K562 (cell line): ENCODE results near the gene NBPF11. TPM values are rescaled to one million over a fixed set of nuclear protein-coding genes. Genes with fewer than 3 reads are reported as not detected.
A peak's percentile ranks its signal among the peaks of the same experiment; 100 is the strongest.
"Not testable (repeated sequence)": the region's sequence is repeated elsewhere in the genome, so short reads cannot be mapped to it uniquely, and the experiment has no call there.

Experiments used
- ATAC-seq: fragments of 200-7000 bp; cut with Tn5 transposase; 3 replicates; pipeline ENCODE4 v1.9.1; 2020; ENCODE audit warnings: moderate library complexity
- BruUV-seq: library from RNA; stranded (reverse); fragments of 400-500 nt; replicated peaks from 2 replicates; lab custom pipeline; 2021; lab: Mats Ljungman, UMichigan
- CTCF ChIA-PET: fragments of 300-600 bp; formaldehyde crosslinking; extraction: SDS; loops from one replicate; lab custom pipeline; 2021; ENCODE audit warnings: low intra/inter-chr PET ratio; lab: Yijun Ruan, JAX
- POLR2A ChIA-PET: fragments of 300-600, 350-650 bp; sonication (Branson Sonifier 250); formaldehyde crosslinking; extraction: SDS; loops from one replicate; lab custom pipeline; 2021; ENCODE audit warnings: antibody characterized with exemption, inconsistent platforms; lab: Yijun Ruan, JAX
- DNase-seq, 4 experiments: peaks; one replicate each; pipeline versions ENCODE4 v3.0.0 to v3.0.0-alpha.2; 2011 to 2018; ENCODE audit warnings: low spot score in 3 of 4, mixed read lengths in 3 of 4; ENCODE audit errors: extremely low read depth in 1 of 4
- FAIRE-seq: peaks from 2 replicates; lab custom pipeline; 2011; peaks lifted over from hg19 to GRCh38; lab: Jason Lieb, UNC
- H2AFZ ChIP-seq: 2 replicates; pipeline ENCODE4 v1.6.0; 2011; ENCODE audit warnings: low read depth, low read length, control low read depth, inconsistent platforms
- H3K27ac ChIP-seq: fragments of 200-600 bp; 3 replicates; pipeline ENCODE4 v1.8.0; 2011; ENCODE audit warnings: low read depth, mild to moderate bottlenecking, control low read depth, inconsistent platforms, low read length, moderate library complexity, mixed read lengths; ENCODE audit errors: extremely low read depth
- H3K27me3 ChIP-seq, 2 experiments: fragments of 300-600 bp in 1 of 2; 2 replicates in 1 of 2; 3 replicates in 1 of 2; pipeline versions ENCODE4 v1.6.0 to v1.8.0; 2011; ENCODE audit warnings: inconsistent platforms in 2 of 2, low read length in 2 of 2, mild to moderate bottlenecking in 1 of 2, mixed read lengths in 1 of 2, moderate library complexity in 1 of 2; ENCODE audit not compliant: control insufficient read depth in 2 of 2, insufficient read depth in 2 of 2
- H3K36me3 ChIP-seq: fragments of 300-600 bp; 3 replicates; pipeline ENCODE4 v1.8.0; 2011; ENCODE audit warnings: mild to moderate bottlenecking, low read length, inconsistent platforms; ENCODE audit not compliant: control insufficient read depth, insufficient read depth
- H3K4me1 ChIP-seq, 2 experiments: fragments of 200-600 bp in 1 of 2; replicated peaks in 1 of 2; 2 replicates in 1 of 2; 3 replicates in 1 of 2; pipeline versions ENCODE4 v1.5.1 to v1.8.0; 2011; ENCODE audit warnings: inconsistent platforms in 2 of 2, low read length in 2 of 2, mild to moderate bottlenecking in 1 of 2, mixed read lengths in 1 of 2, moderate library complexity in 1 of 2; ENCODE audit not compliant: control insufficient read depth in 2 of 2, insufficient read depth in 2 of 2
- H3K4me2 ChIP-seq: 2 replicates; pipeline ENCODE4 v1.6.1; 2011; ENCODE audit warnings: low read length, control low read depth, inconsistent platforms, mixed read lengths; ENCODE audit not compliant: insufficient read depth
- H3K4me3 ChIP-seq: fragments of 200-600 bp; sonication (generic), shearing (Covaris generic); 2 replicates; pipeline ENCODE4 v1.5.1; 2016; ENCODE audit warnings: control low read depth, inconsistent platforms
- H3K79me2 ChIP-seq: fragments of 200-600 bp; 3 replicates; pipeline ENCODE4 v1.8.0; 2011; ENCODE audit warnings: low read length, inconsistent platforms; ENCODE audit not compliant: control insufficient read depth, insufficient read depth
- H3K9ac ChIP-seq, 2 experiments: 2 replicates each; pipeline versions ENCODE4 v1.6.0 to v1.6.1; 2011; ENCODE audit warnings: low read depth in 2 of 2, low read length in 2 of 2, control low read depth in 1 of 2, inconsistent platforms in 1 of 2, mild to moderate bottlenecking in 1 of 2, mixed read lengths in 1 of 2; ENCODE audit not compliant: insufficient read depth in 1 of 2
- H3K9me1 ChIP-seq: one replicate; pipeline ENCODE4 v1.6.0; 2011; ENCODE audit warnings: inconsistent platforms, mild to moderate bottlenecking, low read length, moderate library complexity; ENCODE audit not compliant: control insufficient read depth, insufficient read depth
- H3K9me3 ChIP-seq: replicated peaks from 2 replicates; pipeline ENCODE4 v1.5.1; 2011; ENCODE audit warnings: low read depth, low read length, inconsistent platforms; ENCODE audit not compliant: control insufficient read depth, insufficient read depth
- H4K20me1 ChIP-seq: replicated peaks from 2 replicates; pipeline ENCODE4 v1.6.1; 2011; ENCODE audit warnings: low read length, inconsistent platforms, mixed read lengths; ENCODE audit not compliant: control insufficient read depth, insufficient read depth
- RAD21 ChIP-seq, 2 experiments: fragments of 250-450 bp in 1 of 2; fragments of 450-650 bp in 1 of 2; sonication (Bioruptor Pico) in 1 of 2; formaldehyde crosslinking in 1 of 2; IDR thresholded peaks in 1 of 2; conservative IDR thresholded peaks in 1 of 2; 2 replicates each; pipeline versions ENCODE4 v1.4.0 to v1.8.0; 2020 to 2022; ENCODE audit warnings: mild to moderate bottlenecking in 2 of 2, moderate library complexity in 1 of 2
- WGBS: fragments of 100-300 bp; shearing (Covaris generic); methylation state at CpG from one replicate; pipeline ENCODE4 v1.1.6; 2016; ENCODE audit warnings: low coverage, mixed read lengths; ENCODE audit not compliant: insufficient coverage; ENCODE audit errors: missing lambda C conversion rate; 5-methylcytosine and 5-hydroxymethylcytosine counted together
- in situ Hi-C: fragments of 300-500 bp; cut with MboI; formaldehyde crosslinking; loops from 4 replicates; pipeline ENCODE4 v1.15.0; 2018; ENCODE audit warnings: inconsistent platforms, mixed read lengths
- intact Hi-C: fragments of 100-400 bp; cut with micrococcal nuclease; formaldehyde crosslinking; loops from 2 replicates; pipeline ENCODE4 v1.14.2; 2022
- polyA plus RNA-seq, 8 experiments: library from polyadenylated mRNA; depleted of rRNA in 4 of 8; stranded (reverse) in 5 of 8; unstranded in 3 of 8; fragments of >200 nt; fragmentation: Nextera tagmentation in 2 of 8; fragmentation: Illumina TruSeq in 1 of 8; extraction: Ambion mirVana in 2 of 8; extraction: Trizol in 1 of 8; gene quantifications; 2 replicates each; pipeline versions ENCODE4 v1.2.1 to v1.2.3, GENCODE V29; 2011 to 2014; ENCODE audit warnings: inconsistent platforms in 1 of 8, missing spikeins in 1 of 8
- total RNA-seq, 7 experiments: library from RNA; depleted of rRNA in 6 of 7; stranded (reverse); fragments of >200 nt in 6 of 7; fragmentation: Illumina TruSeq in 2 of 7; extraction: Trizol in 2 of 7; gene quantifications; 2 replicates each; pipeline versions ENCODE4 v1.2.1 to v1.2.3, GENCODE V29; 2011 to 2021; ENCODE audit warnings: low replicate concordance in 1 of 7

The NBPF11 gene
- total and polyA plus RNA-seq, 9 of the 15 experiments (the other 6 are each of a cell fraction or from before 2014, with no cell fraction given): 2.8 to 17.0 (median 8.0) TPM

DNA sequence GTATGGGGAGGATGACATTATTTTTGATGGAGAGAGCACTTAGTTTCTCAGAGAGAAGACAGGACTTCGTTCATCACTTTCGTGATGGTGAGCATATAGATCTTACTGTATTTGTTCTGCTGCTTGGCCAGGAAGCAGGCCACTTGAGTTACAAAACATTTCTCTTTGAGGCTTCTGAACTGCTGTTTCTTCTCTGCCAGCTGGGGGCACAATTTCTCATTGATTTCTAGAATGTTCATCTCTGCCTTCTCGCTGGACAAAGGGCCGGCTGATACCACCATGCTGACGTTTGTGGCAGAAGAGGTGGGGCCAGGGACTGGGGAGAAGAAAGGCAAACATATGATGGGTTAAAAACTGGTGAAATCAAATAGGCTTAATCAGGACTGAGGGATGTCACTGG is 31.7 kb downstream of the NBPF11 start:
- CTCF ChIA-PET, H3K79me2 ChIP-seq, H3K4me2 ChIP-seq, H3K27me3 ChIP-seq: not testable (repeated sequence)
- peak in 1 of 2 experiments; percentile 29; a peak in 2 of 4 replicates for TF ChIP-seq RAD21 (CRISPR knock-in tag; conservative IDR thresholded peaks at IDR 0.05 in 1 of 2, IDR thresholded peaks at IDR 0.05 in 1 of 2)
- TF ChIP-seq, all 486 proteins: peak for 1; not testable (repeated sequence) for 485
- H2AFZ ChIP-seq, BruUV-seq, H3K9me3 ChIP-seq, H3K9ac ChIP-seq, H3K27ac ChIP-seq, H4K20me1 ChIP-seq, H3K4me1 ChIP-seq, H3K9me1 ChIP-seq, H3K4me3 ChIP-seq, FAIRE-seq, intact Hi-C loops, H3K36me3 ChIP-seq, in situ Hi-C loops, ATAC-seq: not testable (repeated sequence)
- WGBS: 81% methylated on average over 2 of the region's 5 CpGs
- DNase-seq: peak in 1 of 4 experiments; percentile 9
- POLR2A ChIA-PET: interaction anchor here (0.9 kb wide), 1 partner anchor 300 kb away, joined by 3 read pairs; no protein-coding TSS in a partner anchor

DNA sequence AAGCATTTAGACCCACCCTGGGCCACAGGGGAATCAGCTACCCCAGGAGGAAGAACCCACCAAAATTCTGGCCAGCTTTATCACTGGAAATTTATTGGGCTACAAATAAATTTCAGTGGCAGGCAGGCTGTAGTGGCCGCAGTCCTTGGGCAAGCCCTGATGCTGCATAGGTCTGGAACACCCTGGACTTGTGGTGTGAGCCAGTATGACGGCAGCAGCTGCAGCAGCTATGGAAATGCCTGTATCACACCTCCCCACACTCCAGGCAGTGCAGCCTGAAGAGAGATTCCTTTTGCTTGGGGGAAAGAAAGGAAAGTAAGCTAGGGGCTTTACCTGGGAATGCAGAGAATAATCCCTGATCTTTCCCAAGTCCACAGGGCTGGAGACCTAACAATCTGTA is 56.3 kb downstream of the NBPF11 start:
- POLR2A ChIA-PET, FAIRE-seq, H3K9me3 ChIP-seq, intact Hi-C loops, H2AFZ ChIP-seq, H4K20me1 ChIP-seq, H3K27ac ChIP-seq, CTCF ChIA-PET, H3K79me2 ChIP-seq, BruUV-seq, H3K4me3 ChIP-seq, H3K9ac ChIP-seq, ATAC-seq, H3K9me1 ChIP-seq, DNase-seq, H3K4me2 ChIP-seq, H3K27me3 ChIP-seq, H3K4me1 ChIP-seq, H3K36me3 ChIP-seq: not testable (repeated sequence)
- in situ Hi-C loops: loop anchor here (10.0 kb wide), 1 partner anchor 1081 kb away; no protein-coding TSS in a partner anchor
- 0% methylated on average over 2 of the region's 2 CpGs for WGBS

DNA sequence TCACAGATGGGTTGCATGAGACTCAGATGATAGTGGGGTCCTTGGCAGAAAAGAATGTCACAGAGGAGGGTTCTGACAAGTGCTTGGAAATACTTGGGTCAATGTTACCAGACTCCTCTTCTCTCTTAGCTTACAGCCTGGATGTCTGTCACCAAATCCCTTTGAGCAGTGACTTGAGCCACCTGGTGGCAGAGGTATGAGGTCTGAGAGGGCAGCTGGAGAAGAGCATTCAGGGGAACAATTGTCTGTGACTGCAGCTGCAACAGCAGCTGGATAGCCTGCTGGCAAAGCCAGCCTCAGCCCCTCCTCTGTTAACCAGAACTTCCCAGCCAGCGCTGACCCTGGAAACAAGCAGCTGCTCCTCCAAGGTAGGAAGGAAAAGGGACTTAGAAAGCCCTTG is 65.9 kb downstream of the NBPF11 start:
- intact Hi-C loops, DNase-seq, in situ Hi-C loops, H3K4me2 ChIP-seq, H3K9me1 ChIP-seq, ATAC-seq, H3K27me3 ChIP-seq, H3K79me2 ChIP-seq, H3K4me1 ChIP-seq, H2AFZ ChIP-seq, H3K9ac ChIP-seq, H3K9me3 ChIP-seq, CTCF ChIA-PET, FAIRE-seq, H3K27ac ChIP-seq, H3K36me3 ChIP-seq, H4K20me1 ChIP-seq, BruUV-seq, H3K4me3 ChIP-seq, POLR2A ChIA-PET: not testable (repeated sequence)
- WGBS: no CpG with 5 or more reads among the region's 1 CpG

DNA sequence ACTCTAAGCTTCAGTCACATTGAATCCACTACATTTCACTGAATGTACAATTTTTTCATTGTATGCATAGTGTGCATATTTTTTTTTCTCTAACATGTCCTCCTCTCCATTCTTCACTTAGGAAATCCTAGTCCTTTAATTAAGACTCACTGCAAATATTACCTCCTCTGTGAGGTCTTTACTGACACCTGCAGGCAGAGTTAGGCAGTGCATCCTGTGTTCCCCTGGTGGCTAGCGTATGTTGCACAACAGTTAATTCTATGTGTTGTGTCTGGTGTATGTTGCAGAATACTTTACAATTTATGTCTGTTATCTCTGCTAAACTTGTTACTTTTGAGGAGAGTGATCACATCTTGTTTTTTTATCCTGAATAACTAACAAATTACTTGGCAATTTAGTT is 70.9 kb downstream of the NBPF11 start:
- BruUV-seq, H3K27ac ChIP-seq, DNase-seq, H4K20me1 ChIP-seq, H3K9me1 ChIP-seq, intact Hi-C loops, H3K4me3 ChIP-seq, H3K9ac ChIP-seq, CTCF ChIA-PET, H3K36me3 ChIP-seq, H3K27me3 ChIP-seq, in situ Hi-C loops, H3K4me2 ChIP-seq, H3K4me1 ChIP-seq, H2AFZ ChIP-seq, H3K79me2 ChIP-seq, H3K9me3 ChIP-seq, POLR2A ChIA-PET: not testable (repeated sequence)
- ATAC-seq (peak; percentile 81), FAIRE-seq (peak; percentile 37)
- no CpG with 5 or more reads among the region's 1 CpG for WGBS
